Measurements from ENCODE around the gene MACROD2.

The MACROD2 gene

GRCh38 chr20:14830899-14831298, 835.6 kb downstream of the MACROD2 start:
- no peak for DNase-seq

- no peak for DNase-seq
Observed at GRCh38 chr20:14832630-14833029, 837.3 kb downstream of the MACROD2 start.

GRCh38 chr20:14838663-14839628, 843.6 kb downstream of the MACROD2 start:
- DNase-seq: no peak

- peak; percentile 18 for DNase-seq
Observed at GRCh38 chr20:14845199-14846160, 850.2 kb downstream of the MACROD2 start.

GRCh38 chr20:14848806-14849205, 853.5 kb downstream of the MACROD2 start:
- no peak for DNase-seq

GRCh38 chr20:14853079-14853478, 857.8 kb downstream of the MACROD2 start:
- DNase-seq: no peak

GRCh38 chr20:14855171-14855570, 859.9 kb downstream of the MACROD2 start:
- no peak for DNase-seq

GRCh38 chr20:14859627-14860026, 864.3 kb downstream of the MACROD2 start:
- DNase-seq: no peak

GRCh38 chr20:14860410-14860814, 865.1 kb downstream of the MACROD2 start:
- no peak for DNase-seq

- DNase-seq: no peak
Observed at GRCh38 chr20:14861028-14861699, 865.8 kb downstream of the MACROD2 start.

- DNase-seq: no peak
Observed at GRCh38 chr20:14865169-14865568, 869.9 kb downstream of the MACROD2 start.

GRCh38 chr20:14865731-14866130, 870.4 kb downstream of the MACROD2 start:
- DNase-seq: no peak

GRCh38 chr20:14866841-14867514, 871.7 kb downstream of the MACROD2 start:
- DNase-seq: no peak

GRCh38 chr20:14877301-14878028, 882.1 kb downstream of the MACROD2 start:
- no peak for DNase-seq

GRCh38 chr20:14878676-14879019, 883.3 kb downstream of the MACROD2 start:
- DNase-seq: no peak

- no peak for DNase-seq
Observed at GRCh38 chr20:14879020-14879697, 883.8 kb downstream of the MACROD2 start.

- no peak for DNase-seq
Observed at GRCh38 chr20:14879839-14880238, 884.5 kb downstream of the MACROD2 start.

- DNase-seq: no peak
Observed at GRCh38 chr20:14881518-14881917, 886.2 kb downstream of the MACROD2 start.

GRCh38 chr20:14882157-14882556, 886.8 kb downstream of the MACROD2 start:
- DNase-seq: no peak

- DNase-seq: no peak
Observed at GRCh38 chr20:14882846-14883245, 887.5 kb downstream of the MACROD2 start.

- no peak for DNase-seq
Observed at GRCh38 chr20:14883324-14883723, 888.0 kb downstream of the MACROD2 start.
